ENCODE results near the gene EIF4E2. TPM values are rescaled to one million over a fixed set of nuclear protein-coding genes. Genes with fewer than 3 reads are reported as not detected.
A peak's percentile ranks its signal among the peaks of the same experiment; 100 is the strongest.

EIF4E2 gene
- total and polyA plus RNA-seq, 2 donors (not counting 3 experiments of a cell fraction or from before 2014, with no cell fraction given): 50.0 to 96.5 TPM

- Histone ChIP-seq H3K27ac (ENCODE audit: insufficient read depth, low read depth, low read length) (no peak overlapping the region), H3K9me1 (replicated peaks; ENCODE audit: control insufficient read depth, extremely low read depth, insufficient read depth, low read length) (no peaks in the 10 kb centered on the region), H4K20me1 (replicated peaks; ENCODE audit: control insufficient read depth, extremely low read depth, insufficient read depth, low read length) (no peaks in the 10 kb centered on the region), H3K79me2 (ENCODE audit: control insufficient read depth, insufficient read depth, low read length) (no peaks in the 10 kb centered on the region), H3K4me3 (replicated peaks in 1 of 3; ENCODE audit: insufficient read depth in 1 of 3, low read depth in 1 of 3, low read length in 3 of 3) (no peak overlapping the region), H2AFZ (ENCODE audit: low read depth, low read length) (no peak overlapping the region), H3K4me2 (ENCODE audit: insufficient read depth, low read length) (no peak overlapping the region), H3K9me3 (replicated peaks; ENCODE audit: control insufficient read depth, insufficient read depth, low read length) (no peaks in the 10 kb centered on the region), H3K27me3 (ENCODE audit: control insufficient read depth in 2 of 2, insufficient read depth in 2 of 2, low read length in 2 of 2) (peaks cover 21 to 31% of the 10 kb centered on the region in 2 experiments), H3K4me1 (ENCODE audit: control insufficient read depth, extremely low read depth, insufficient read depth, low read length) (no peaks in the 10 kb centered on the region), H3K9ac (replicated peaks; ENCODE audit: extremely low read depth, insufficient read depth, low read length) (no peak overlapping the region), H3K36me3 (ENCODE audit: control insufficient read depth in 2 of 2, extremely low read depth in 1 of 2, insufficient read depth in 2 of 2, low read length in 2 of 2) (no peaks in the 10 kb centered on the region)
- intact Hi-C loops (cut with micrococcal nuclease) (loop anchor here (5.0 kb wide), 1 partner anchor 615 kb away; no protein-coding TSS in a partner anchor), dilution Hi-C loops (cut with MboI; ENCODE audit: extremely low pct_ligation_motif_present, low sequenced_read_pairs) (no loop called here)
- BruUV-seq (replicated peaks): no TSS peak
- FAIRE-seq (no peak), DNase-seq (ENCODE audit: low read depth, low spot score) (peak; percentile 10)
- ChIA-PET POLR2A (no interaction called here), CTCF (interaction anchor here (1.3 to 4.6 kb wide), 5 partner anchors 10 to 75 kb away, joined by 3 to 44 read pairs (median 6); partner anchors contain the start of genes EIF4E2 and TIGD1)
- TF ChIP-seq MYC (IDR thresholded peaks at IDR 0.05; ENCODE audit: low read depth, low read length) (no peak), POLR2AphosphoS5 (IDR thresholded peaks at IDR 0.05; ENCODE audit: insufficient read depth, low read depth, low read length) (no peak), CTCF (IDR thresholded peaks at IDR 0.05; ENCODE audit: extremely low read depth in 1 of 2, insufficient read depth in 1 of 2, low read depth in 1 of 2, low read length in 2 of 2) (peak; percentile 63 to 76)
These were observed 28.4 kb upstream of the EIF4E2 start for GRCh38 chr2:232521959-232522622.

Data from endothelial cell of umbilical vein (primary cell).